Epithelial cell of esophagus (primary cell): ENCODE data around the gene ZNF688.
A peak's percentile ranks its signal among the peaks of the same experiment; 100 is the strongest.

Experiments used
- DNase-seq: peaks from one replicate; pipeline ENCODE4 v3.0.0; 2010; ENCODE audit warnings: low read depth
- H3K4me3 ChIP-seq: 2 replicates; pipeline ENCODE4 v1.5.1; 2011; ENCODE audit warnings: mild to moderate bottlenecking, low read length, control low read depth
- CTCF ChIP-seq: IDR thresholded peaks from 2 replicates; pipeline ENCODE4 v1.5.1; 2011; ENCODE audit warnings: low read depth, mild to moderate bottlenecking, low read length, control low read depth, inconsistent platforms; ENCODE audit not compliant: insufficient read depth; ENCODE audit errors: missing control alignments

ZNF688 gene

GRCh38 chr16:30530163-30531037, 41.1 kb downstream of the ZNF688 start:
- no peak for TF ChIP-seq CTCF
- H3K4me3 ChIP-seq: no peak overlapping the region
- peak; percentile 37 for DNase-seq

GRCh38 chr16:30528799-30529457, 42.6 kb downstream of the ZNF688 start:
- no peak for TF ChIP-seq CTCF
- no peak for DNase-seq
- no peak overlapping the region for H3K4me3 ChIP-seq

- no peak for TF ChIP-seq CTCF
- H3K4me3 ChIP-seq: peak overlapping the region; percentile 31
- peak; percentile 98 for DNase-seq
Measured at GRCh38 chr16:30527635-30528178, 43.8 kb downstream of the ZNF688 start.

GRCh38 chr16:30526823-30527634, 44.5 kb downstream of the ZNF688 start:
- DNase-seq: peak; percentile 98
- peak; percentile 24 for TF ChIP-seq CTCF
- H3K4me3 ChIP-seq: peak overlapping the region; percentile 71

GRCh38 chr16:30526137-30526822, 45.2 kb downstream of the ZNF688 start, which contains the start of gene ZNF768:
ZNF768 (minus strand) TSS chr16:30526566; CDS start chr16:30526413, 153 bp downstream.
- TF ChIP-seq CTCF: no peak
- no peak for DNase-seq
- peak within 1 kb of the TSS; percentile 71 for H3K4me3 ChIP-seq

- TF ChIP-seq CTCF: no peak
- no peak for DNase-seq
- H3K4me3 ChIP-seq: peak overlapping the region; percentile 71
Measured at GRCh38 chr16:30525844-30526136, 45.7 kb downstream of the ZNF688 start.
